Loucy (cell line): Measurements from ENCODE around the gene PLEKHO2.

Experiments used
- H2AFZ ChIP-seq: fragments of 200-600 bp; sonication (generic); 2 replicates; pipeline ENCODE4 v1.6.0; 2016; ENCODE audit warnings: antibody characterized with exemption, mild to moderate bottlenecking, low read length, moderate library complexity
- H3F3A ChIP-seq: fragments of 200-600 bp; 2 replicates; pipeline ENCODE4 v1.6.0; 2016; ENCODE audit warnings: antibody characterized with exemption, low read depth, mild to moderate bottlenecking
- H3K27me3 ChIP-seq: fragments of 200-600 bp; sonication (generic); 2 replicates; pipeline ENCODE4 v1.6.1; 2014; ENCODE audit warnings: low read length, mild to moderate bottlenecking; ENCODE audit not compliant: insufficient read depth, poor library complexity, severe bottlenecking
- H3K36me3 ChIP-seq: fragments of 200-600 bp; sonication (generic); 2 replicates; pipeline ENCODE4 v1.6.1; 2016; ENCODE audit warnings: low read length; ENCODE audit not compliant: insufficient read depth
- H3K4me1 ChIP-seq: fragments of 200-600 bp; sonication (generic); 2 replicates; pipeline ENCODE4 v1.5.1; 2014; ENCODE audit warnings: low read length, mild to moderate bottlenecking; ENCODE audit not compliant: insufficient read depth, poor library complexity, severe bottlenecking
- H3K4me2 ChIP-seq: fragments of 200-600 bp; sonication (generic); 2 replicates; pipeline ENCODE4 v1.6.0; 2014; ENCODE audit warnings: antibody characterized with exemption, low read length, low read depth, mild to moderate bottlenecking; ENCODE audit not compliant: poor library complexity, severe bottlenecking
- H3K4me3 ChIP-seq: fragments of 200-600 bp; sonication (generic); 2 replicates; pipeline ENCODE4 v1.5.1; 2014; ENCODE audit warnings: low read length, mild to moderate bottlenecking, mixed read lengths; ENCODE audit not compliant: poor library complexity, severe bottlenecking
- H3K79me2 ChIP-seq: fragments of 200-600 bp; sonication (generic); 2 replicates; pipeline ENCODE4 v1.6.1; 2014; ENCODE audit warnings: low read length; ENCODE audit not compliant: insufficient read depth
- H3K9ac ChIP-seq: fragments of 200-600 bp; sonication (generic); 2 replicates; pipeline ENCODE4 v1.6.0; 2014; ENCODE audit warnings: mild to moderate bottlenecking, low read depth, low read length, moderate library complexity; ENCODE audit not compliant: poor library complexity, severe bottlenecking
- H3K9me2 ChIP-seq: fragments of 200-600 bp; sonication (generic); replicated peaks from 2 replicates; pipeline ENCODE4 v1.6.1; 2016; ENCODE audit warnings: low read depth, low read length, mixed read lengths
- H3K9me3 ChIP-seq: fragments of 200-600 bp; sonication (generic); 2 replicates; pipeline ENCODE4 v1.6.1; 2014; ENCODE audit warnings: mild to moderate bottlenecking, antibody characterized with exemption, low read length, low read depth; ENCODE audit not compliant: insufficient read depth
- H4K20me1 ChIP-seq: fragments of 200-600 bp; sonication (generic); 2 replicates; pipeline ENCODE4 v1.6.0; 2014; ENCODE audit warnings: antibody characterized with exemption, low read length, mild to moderate bottlenecking; ENCODE audit not compliant: insufficient read depth, poor library complexity, severe bottlenecking
- EZH2phosphoT487 ChIP-seq: fragments of 200-600 bp; IDR thresholded peaks from 2 replicates; pipeline ENCODE4 v1.6.1; 2018; ENCODE audit warnings: antibody characterized with exemption, mild to moderate bottlenecking, moderate library complexity, borderline replicate concordance
- TF ChIP-seq, protein P1 (sequence below): fragments of 200-600 bp; sonication (generic); conservative IDR thresholded peaks from 2 replicates; pipeline ENCODE4 v1.5.1; 2014; ENCODE audit warnings: mild to moderate bottlenecking, antibody characterized with exemption, low read length

Gene PLEKHO2

DNA sequence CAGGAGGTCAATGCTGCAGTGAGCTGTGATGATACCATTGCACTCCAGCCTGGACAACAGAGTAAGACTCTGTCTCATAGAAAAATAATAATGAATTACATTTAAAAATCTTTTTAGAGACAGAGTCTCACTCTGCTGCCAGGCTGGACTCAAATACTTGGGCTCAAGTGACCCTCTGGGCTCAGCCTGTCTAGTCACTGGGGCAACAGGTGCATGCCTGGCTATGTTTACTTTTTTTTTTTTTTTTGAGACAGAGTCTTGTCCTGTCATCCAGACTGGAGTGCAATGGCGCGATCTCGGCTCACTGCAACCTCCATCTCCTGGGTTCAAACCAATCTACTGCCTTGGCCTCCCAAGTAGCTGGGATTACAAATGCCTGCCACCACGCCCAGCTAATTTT is 8.0 kb upstream of the PLEKHO2 start:
- TF ChIP-seq EZH2phosphoT487: no peak
- TF ChIP-seq, protein P1, sequence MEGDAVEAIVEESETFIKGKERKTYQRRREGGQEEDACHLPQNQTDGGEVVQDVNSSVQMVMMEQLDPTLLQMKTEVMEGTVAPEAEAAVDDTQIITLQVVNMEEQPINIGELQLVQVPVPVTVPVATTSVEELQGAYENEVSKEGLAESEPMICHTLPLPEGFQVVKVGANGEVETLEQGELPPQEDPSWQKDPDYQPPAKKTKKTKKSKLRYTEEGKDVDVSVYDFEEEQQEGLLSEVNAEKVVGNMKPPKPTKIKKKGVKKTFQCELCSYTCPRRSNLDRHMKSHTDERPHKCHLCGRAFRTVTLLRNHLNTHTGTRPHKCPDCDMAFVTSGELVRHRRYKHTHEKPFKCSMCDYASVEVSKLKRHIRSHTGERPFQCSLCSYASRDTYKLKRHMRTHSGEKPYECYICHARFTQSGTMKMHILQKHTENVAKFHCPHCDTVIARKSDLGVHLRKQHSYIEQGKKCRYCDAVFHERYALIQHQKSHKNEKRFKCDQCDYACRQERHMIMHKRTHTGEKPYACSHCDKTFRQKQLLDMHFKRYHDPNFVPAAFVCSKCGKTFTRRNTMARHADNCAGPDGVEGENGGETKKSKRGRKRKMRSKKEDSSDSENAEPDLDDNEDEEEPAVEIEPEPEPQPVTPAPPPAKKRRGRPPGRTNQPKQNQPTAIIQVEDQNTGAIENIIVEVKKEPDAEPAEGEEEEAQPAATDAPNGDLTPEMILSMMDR: no peak
- H3K79me2 ChIP-seq: no peaks in the 10 kb centered on the region

DNA sequence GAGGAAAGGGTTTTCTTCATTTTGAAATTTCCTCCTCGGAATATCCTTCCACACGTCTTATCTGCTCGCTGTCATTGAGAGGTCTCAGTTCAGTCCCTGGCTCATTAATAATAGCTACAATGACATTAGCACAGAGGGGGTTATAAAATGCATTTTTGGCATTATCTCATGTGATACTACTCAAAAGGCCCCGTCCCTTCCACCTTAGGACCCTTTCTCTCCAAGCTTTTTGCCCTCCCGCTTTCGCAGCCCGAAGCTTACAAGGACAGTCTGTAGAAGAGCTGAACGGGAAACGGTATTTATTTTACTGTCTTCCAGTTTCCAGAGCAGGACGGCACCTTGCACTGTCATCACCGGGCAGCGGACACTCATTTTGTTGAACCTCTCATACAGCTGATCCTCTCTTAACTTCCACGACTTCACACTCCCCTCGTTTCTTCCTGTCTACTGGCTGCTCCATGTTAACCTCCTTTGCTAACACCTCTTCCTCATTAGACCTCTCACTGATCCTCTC is 5.6 kb upstream of the PLEKHO2 start:
- peak overlapping the region; percentile 41 for H3K9ac ChIP-seq
- H3F3A ChIP-seq: peaks cover 6% of the 10 kb centered on the region; the same call in 1 of the 2 replicates
- TF ChIP-seq EZH2phosphoT487: no peak
- TF ChIP-seq, protein P1: no peak
- H3K9me2 ChIP-seq: no peaks in the 10 kb centered on the region
- H3K36me3 ChIP-seq: no peaks in the 10 kb centered on the region
- no peaks in the 10 kb centered on the region for H3K27me3 ChIP-seq
- peak overlapping the region; percentile 47 for H3K4me3 ChIP-seq
- H3K4me1 ChIP-seq: peaks cover 39% of the 10 kb centered on the region
- peaks cover 6% of the 10 kb centered on the region; the same call in 1 of the 2 replicates for H3K79me2 ChIP-seq
- H3K9me3 ChIP-seq: no peaks in the 10 kb centered on the region
- peak overlapping the region; percentile 3; the same call in 1 of the 2 replicates for H2AFZ ChIP-seq
- peak overlapping the region; percentile 50 for H3K4me2 ChIP-seq
- no peaks in the 10 kb centered on the region for H4K20me1 ChIP-seq

More for the DNA sequence above, 8.0 kb upstream of the PLEKHO2 start:
- peaks cover 26% of the 10 kb centered on the region for H3K4me1 ChIP-seq
- H3K9me3 ChIP-seq: no peaks in the 10 kb centered on the region
- H3K4me2 ChIP-seq: no peak overlapping the region
- no peaks in the 10 kb centered on the region for H3K36me3 ChIP-seq
- no peaks in the 10 kb centered on the region for H3K9me2 ChIP-seq
- H3K4me3 ChIP-seq: no peak overlapping the region
- no peak overlapping the region for H2AFZ ChIP-seq
- no peaks in the 10 kb centered on the region for H4K20me1 ChIP-seq
- H3F3A ChIP-seq: peaks cover 3% of the 10 kb centered on the region; the same call in 1 of the 2 replicates
- no peaks in the 10 kb centered on the region for H3K27me3 ChIP-seq
- no peak overlapping the region for H3K9ac ChIP-seq

DNA sequence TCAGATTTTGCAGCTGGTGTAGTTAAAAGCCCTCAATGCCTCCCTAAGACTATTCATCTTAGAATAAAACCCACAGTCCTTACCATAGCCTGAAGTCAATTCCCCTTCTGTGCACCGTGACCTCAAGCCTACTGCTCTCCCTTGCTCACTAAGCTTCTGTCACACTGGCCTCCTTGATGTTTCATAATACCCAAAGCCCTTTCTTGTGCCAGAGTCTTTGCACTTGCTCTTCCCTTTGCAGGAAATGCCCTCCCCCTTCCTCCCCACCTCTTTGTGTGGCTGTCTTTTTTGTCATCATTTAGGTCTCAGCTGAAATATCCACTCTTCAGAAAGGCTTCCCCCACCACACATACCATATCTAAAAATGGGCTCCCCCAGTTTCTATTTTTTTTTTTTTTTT is 4.2 kb upstream of the PLEKHO2 start:
- H3K36me3 ChIP-seq: no peaks in the 10 kb centered on the region
- TF ChIP-seq EZH2phosphoT487: no peak
- TF ChIP-seq, protein P1: no peak
- H3K9me3 ChIP-seq: no peaks in the 10 kb centered on the region
- peak overlapping the region; percentile 43 for H3K4me2 ChIP-seq
- H3K9ac ChIP-seq: peak overlapping the region; percentile 7
- H4K20me1 ChIP-seq: peaks cover 1% of the 10 kb centered on the region
- H3K27me3 ChIP-seq: no peaks in the 10 kb centered on the region
- H3F3A ChIP-seq: peaks cover 6% of the 10 kb centered on the region; the same call in 1 of the 2 replicates
- H3K9me2 ChIP-seq: no peaks in the 10 kb centered on the region
- H3K79me2 ChIP-seq: peaks cover 15% of the 10 kb centered on the region
- peaks cover 44% of the 10 kb centered on the region for H3K4me1 ChIP-seq
- H3K4me3 ChIP-seq: peak overlapping the region; percentile 1
- H2AFZ ChIP-seq: no peak overlapping the region
